ENCODE measurements around the gene DNAH5. TPM values are rescaled to one million over a fixed set of nuclear protein-coding genes. Genes with fewer than 3 reads are reported as not detected.
"Not testable (repeated sequence)": the region's sequence is repeated elsewhere in the genome, so short reads cannot be mapped to it uniquely, and the experiment has no call there.

DNAH5 gene
- total RNA-seq, 5 donors from 2014 or later (not counting 1 experiment from before 2014, with no cell fraction given): 0.03 TPM; not detected in 4

DNA sequence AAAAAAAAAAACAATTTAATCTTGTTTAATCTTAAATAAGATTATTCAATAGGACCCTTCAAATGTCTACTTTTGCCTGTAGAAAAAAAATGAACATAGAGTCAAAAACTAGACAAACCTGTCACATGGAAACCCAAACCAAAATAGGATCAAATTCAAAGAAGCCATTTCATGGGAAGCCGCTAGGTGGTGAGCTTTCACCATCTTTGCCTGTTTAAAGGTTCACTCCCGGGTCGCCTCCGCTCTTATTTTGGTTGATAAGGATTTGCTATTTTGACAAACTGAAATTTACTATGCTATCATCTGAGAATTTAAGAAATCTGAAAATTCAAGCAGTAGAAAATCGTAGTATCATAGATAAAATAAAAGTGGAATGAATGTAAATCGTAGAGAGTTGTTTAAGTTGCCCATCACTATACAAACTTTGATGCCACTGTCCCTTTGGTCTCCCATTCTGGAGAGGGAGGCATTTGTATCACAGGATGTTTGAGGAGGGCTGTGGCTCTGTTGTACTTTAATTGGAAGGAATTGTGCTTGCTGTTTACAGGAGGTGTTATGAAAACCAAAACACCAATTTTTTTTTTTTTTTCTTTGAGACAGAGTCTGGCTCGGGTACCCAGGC lies 43.5 kb upstream of the DNAH5 start:
- no peak overlapping the region for H3K27ac ChIP-seq (ENCODE audit: low read length)
- ATAC-seq (replicated peaks in 1 of 4) (no peak), DNase-seq (peak in 1 of 35 experiments; percentile 22)
- no peaks in the 10 kb centered on the region for H3K36me3 ChIP-seq (ENCODE audit: control insufficient read depth in 2 of 2, extremely low read depth in 1 of 2, insufficient read depth in 1 of 2, low read length in 1 of 2)
- WGBS (ENCODE audit: insufficient coverage): no CpG with 5 or more reads among the region's 7 CpGs
- no peaks in the 10 kb centered on the region for H3K9me3 ChIP-seq
- ChIA-PET CTCF (no interaction called here), POLR2A (interaction anchor here in 1 of 2 donors (1.0 kb wide), 1 partner anchor 13 kb away, joined by 3 read pairs; no protein-coding TSS in a partner anchor)
- no peak overlapping the region for H3K27ac Mint-ChIP-seq
- no peak overlapping the region for H3K4me3 ChIP-seq (ENCODE audit: control insufficient read depth in 1 of 2, extremely low read depth in 1 of 2, low read length in 1 of 2)
- H3K36me3 Mint-ChIP-seq: no peaks in the 10 kb centered on the region
- peaks cover 0 to 4% of the 10 kb centered on the region in 2 donors for H3K27me3 Mint-ChIP-seq
- peaks cover 0 to 6% of the 10 kb centered on the region in 2 experiments for H3K27me3 ChIP-seq (replicated peaks in 1 of 2; ENCODE audit: control insufficient read depth in 2 of 2, extremely low read depth in 1 of 2, insufficient read depth in 2 of 2, low read length in 1 of 2)
- no peaks in the 10 kb centered on the region for H3K4me1 Mint-ChIP-seq
- H3K9me3 Mint-ChIP-seq: no peaks in the 10 kb centered on the region
- H3K4me3 Mint-ChIP-seq: no peak overlapping the region
- H3K4me1 ChIP-seq (ENCODE audit: control insufficient read depth in 1 of 2, extremely low read depth in 1 of 2, insufficient read depth in 2 of 2, low read length in 2 of 2): no peaks in the 10 kb centered on the region

DNA sequence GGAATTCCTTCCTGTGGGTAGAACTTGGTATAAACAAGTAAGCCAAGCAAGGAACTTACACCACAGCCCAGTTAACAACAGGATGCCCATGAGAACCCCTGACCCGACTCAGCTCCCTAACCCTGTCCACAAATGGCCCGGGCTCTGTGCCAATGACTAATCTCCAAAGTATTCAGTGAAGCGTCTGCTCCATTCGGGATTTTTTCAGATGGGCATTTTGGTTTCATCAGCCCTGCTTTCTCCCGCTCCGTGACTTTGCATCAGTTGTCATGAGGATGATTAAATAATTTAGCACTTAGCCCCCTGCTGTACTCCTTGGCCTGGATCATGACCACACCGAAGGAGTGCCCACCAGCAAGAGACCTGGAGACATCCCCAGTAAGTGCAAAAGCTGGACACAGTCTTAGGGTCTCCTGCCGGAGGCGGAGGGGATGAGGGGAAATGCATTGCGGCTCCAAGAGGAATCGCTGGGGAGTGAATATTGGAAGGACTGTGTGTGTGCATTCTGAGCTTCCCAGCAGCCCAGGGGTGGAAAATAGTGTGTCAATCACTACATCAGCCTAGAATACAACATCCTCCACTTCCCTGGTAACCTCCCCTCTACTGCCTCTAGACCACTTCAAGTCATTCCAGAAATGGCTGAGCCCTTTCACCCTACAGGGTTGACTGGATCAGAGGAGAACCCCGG lies 41.4 kb upstream of the DNAH5 start:
- no peak overlapping the region for H3K4me3 Mint-ChIP-seq
- H3K27me3 ChIP-seq (replicated peaks in 1 of 2; ENCODE audit: control insufficient read depth in 2 of 2, extremely low read depth in 1 of 2, insufficient read depth in 2 of 2, low read length in 1 of 2): peaks cover 0 to 6% of the 10 kb centered on the region in 2 experiments
- no peak for DNase-seq
- H3K9me3 ChIP-seq: no peaks in the 10 kb centered on the region
- no peak for ATAC-seq (replicated peaks in 1 of 4)
- no peak overlapping the region for H3K27ac ChIP-seq (ENCODE audit: low read length)
- no peak overlapping the region for H3K4me3 ChIP-seq (ENCODE audit: control insufficient read depth in 1 of 2, extremely low read depth in 1 of 2, low read length in 1 of 2)
- H3K4me1 ChIP-seq (ENCODE audit: control insufficient read depth in 1 of 2, extremely low read depth in 1 of 2, insufficient read depth in 2 of 2, low read length in 2 of 2): no peaks in the 10 kb centered on the region
- H3K4me1 Mint-ChIP-seq: no peaks in the 10 kb centered on the region
- ChIA-PET CTCF (no interaction called here), POLR2A (no interaction called here)
- no peak overlapping the region for H3K27ac Mint-ChIP-seq
- 74% methylated on average over 7 of the region's 12 CpGs for WGBS (ENCODE audit: insufficient coverage)
- H3K36me3 ChIP-seq (ENCODE audit: control insufficient read depth in 2 of 2, extremely low read depth in 1 of 2, insufficient read depth in 1 of 2, low read length in 1 of 2): no peaks in the 10 kb centered on the region
- H3K27me3 Mint-ChIP-seq: peaks cover 3 to 4% of the 10 kb centered on the region in 2 donors
- no peaks in the 10 kb centered on the region for H3K36me3 Mint-ChIP-seq
- no peaks in the 10 kb centered on the region for H3K9me3 Mint-ChIP-seq

DNA sequence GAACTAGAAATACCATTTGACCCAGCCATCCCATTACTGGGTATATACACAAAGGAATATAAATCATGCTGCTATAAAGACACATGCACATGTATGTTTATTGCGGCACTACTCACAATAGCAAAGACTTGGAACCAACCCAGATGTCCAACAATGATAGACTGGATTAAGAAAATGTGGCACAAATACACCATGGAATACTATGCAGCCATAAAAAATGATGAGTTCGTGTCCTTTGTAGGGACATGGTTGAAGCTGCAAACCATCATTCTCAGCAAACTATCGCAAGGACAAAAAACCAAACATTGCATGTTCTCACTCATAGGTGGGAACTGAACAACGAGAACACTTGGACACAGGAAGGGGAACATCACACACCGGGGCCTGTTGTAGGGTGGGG lies 40.4 kb upstream of the DNAH5 start:
- H3K27me3 ChIP-seq (replicated peaks in 1 of 2; ENCODE audit: control insufficient read depth in 2 of 2, extremely low read depth in 1 of 2, insufficient read depth in 2 of 2, low read length in 1 of 2); H3K4me1 ChIP-seq (ENCODE audit: control insufficient read depth in 1 of 2, extremely low read depth in 1 of 2, insufficient read depth in 2 of 2, low read length in 2 of 2); CTCF ChIA-PET; DNase-seq; ATAC-seq (replicated peaks in 1 of 4); H3K9me3 Mint-ChIP-seq; H3K4me3 ChIP-seq (ENCODE audit: control insufficient read depth in 1 of 2, extremely low read depth in 1 of 2, low read length in 1 of 2); H3K27me3 Mint-ChIP-seq; H3K4me1 Mint-ChIP-seq; H3K9me3 ChIP-seq; H3K36me3 Mint-ChIP-seq; H3K4me3 Mint-ChIP-seq; H3K36me3 ChIP-seq (ENCODE audit: control insufficient read depth in 2 of 2, extremely low read depth in 1 of 2, insufficient read depth in 1 of 2, low read length in 1 of 2); POLR2A ChIA-PET; H3K27ac Mint-ChIP-seq; H3K27ac ChIP-seq (ENCODE audit: low read length): not testable (repeated sequence)
- WGBS (ENCODE audit: insufficient coverage): no CpG with 5 or more reads among the region's 5 CpGs

DNA sequence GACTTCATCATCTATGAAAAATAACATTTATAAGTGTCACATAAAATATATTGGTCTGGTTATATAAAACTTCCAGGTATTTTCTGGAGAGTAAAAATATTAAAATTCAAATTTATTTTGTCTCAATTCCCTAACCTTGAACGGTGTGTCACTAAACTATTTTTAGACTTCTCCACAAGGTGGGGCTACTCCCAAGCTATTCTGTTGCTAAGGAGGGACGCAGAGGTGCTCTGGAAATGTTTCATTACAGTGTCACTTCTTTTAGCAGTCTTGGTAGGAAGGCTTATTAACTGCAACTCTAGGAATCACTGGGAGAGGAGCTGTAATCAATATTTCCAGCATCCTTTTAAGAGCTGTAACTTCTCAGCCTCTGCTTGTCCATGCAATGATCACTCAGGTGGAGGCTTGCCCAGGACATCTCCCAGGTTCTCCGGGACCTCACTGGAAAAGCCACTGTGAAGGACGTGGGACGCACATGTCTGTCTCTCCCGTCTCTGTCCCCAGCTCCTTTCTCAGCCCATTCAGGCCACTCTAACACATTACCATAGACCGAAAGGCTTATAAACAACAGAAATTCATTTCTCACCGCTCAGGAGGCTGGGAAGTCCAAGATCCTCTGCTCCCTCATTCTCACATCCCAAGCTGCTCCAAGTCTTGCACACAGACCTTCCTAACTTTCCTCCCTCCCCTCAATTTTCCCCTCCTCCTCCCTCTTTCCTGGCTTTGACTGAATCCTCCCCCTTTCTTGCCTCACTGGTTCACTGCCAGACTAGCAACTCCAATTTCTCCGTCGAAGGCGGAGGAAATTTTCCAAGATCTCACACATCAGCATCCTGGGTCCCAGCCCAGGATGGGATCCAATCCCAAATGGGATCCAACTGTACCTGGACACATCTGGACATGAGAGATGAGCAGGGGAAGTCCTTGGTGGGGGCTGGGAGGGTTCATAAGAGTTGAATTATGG lies 32.7 kb upstream of the DNAH5 start:
- Mint-ChIP-seq H3K9me3 (peaks cover 0 to 8% (median 2%) of the 10 kb centered on the region in 3 donors), H3K4me3 (no peak overlapping the region), H3K27me3 (peaks cover 3% of the 10 kb centered on the region in 2 donors), H3K4me1 (no peaks in the 10 kb centered on the region), H3K36me3 (no peaks in the 10 kb centered on the region), H3K27ac (no peak overlapping the region)
- H3K27ac ChIP-seq (ENCODE audit: low read length): no peak overlapping the region
- no peaks in the 10 kb centered on the region for H3K36me3 ChIP-seq (ENCODE audit: control insufficient read depth in 2 of 2, extremely low read depth in 1 of 2, insufficient read depth in 1 of 2, low read length in 1 of 2)
- WGBS (ENCODE audit: insufficient coverage): 86% methylated on average over 6 of the region's 11 CpGs
- no peaks in the 10 kb centered on the region for H3K9me3 ChIP-seq
- peaks cover 0 to 5% of the 10 kb centered on the region in 2 experiments for H3K27me3 ChIP-seq (replicated peaks in 1 of 2; ENCODE audit: control insufficient read depth in 2 of 2, extremely low read depth in 1 of 2, insufficient read depth in 2 of 2, low read length in 1 of 2)
- H3K4me3 ChIP-seq (ENCODE audit: control insufficient read depth in 1 of 2, extremely low read depth in 1 of 2, low read length in 1 of 2): no peak overlapping the region
- CTCF ChIA-PET: no interaction called here
- POLR2A ChIA-PET: no interaction called here
- ATAC-seq (replicated peaks in 1 of 4): no peak
- no peaks in the 10 kb centered on the region for H3K4me1 ChIP-seq (ENCODE audit: control insufficient read depth in 1 of 2, extremely low read depth in 1 of 2, insufficient read depth in 2 of 2, low read length in 2 of 2)
- no peak for DNase-seq

DNA sequence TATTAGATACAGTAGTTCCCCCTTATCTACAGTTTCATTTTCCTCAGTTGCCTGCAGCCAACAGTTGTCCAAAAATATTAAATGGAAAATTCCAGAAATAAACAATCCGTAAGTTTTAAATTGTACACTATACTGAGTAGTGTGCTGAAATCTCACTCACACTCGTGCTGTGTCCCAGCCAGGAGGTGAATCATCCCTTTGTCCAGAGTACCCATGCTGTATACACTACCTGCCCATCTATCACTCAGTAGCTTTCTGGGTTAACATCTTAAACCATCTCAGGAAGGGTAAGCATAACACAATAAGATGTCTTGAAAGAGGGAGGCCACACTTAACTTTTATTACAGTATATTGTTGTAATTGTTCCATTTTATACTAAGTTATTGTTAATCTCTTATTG lies 31.7 kb upstream of the DNAH5 start:
- POLR2A ChIA-PET: no interaction called here
- peaks cover 0 to 8% (median 2%) of the 10 kb centered on the region in 3 donors for H3K9me3 Mint-ChIP-seq
- CTCF ChIA-PET: no interaction called here

DNA sequence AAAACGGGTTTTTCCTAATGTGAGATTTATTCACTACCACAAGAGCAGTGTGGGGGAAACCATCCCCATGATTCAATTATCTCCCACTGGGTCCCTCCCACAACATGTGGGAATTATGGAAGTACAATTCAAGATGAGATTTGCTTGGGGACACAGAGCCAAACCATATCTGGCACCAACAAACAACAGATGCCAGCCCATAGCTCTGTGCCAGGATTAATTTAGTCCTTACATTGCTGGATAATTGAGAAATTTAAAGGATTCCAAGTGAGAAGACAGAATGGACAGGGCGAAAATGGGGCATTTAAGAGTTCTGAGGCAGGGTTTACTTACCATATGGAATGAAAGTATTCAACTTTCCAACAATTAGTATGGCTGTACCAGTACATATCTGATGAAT lies 30.8 kb upstream of the DNAH5 start:
- ChIA-PET CTCF (no interaction called here), POLR2A (no interaction called here)
- no peak for ATAC-seq (replicated peaks in 1 of 4)

More for the DNA sequence above, 31.7 kb upstream of the DNAH5 start:
- Histone ChIP-seq H3K4me1 (ENCODE audit: control insufficient read depth in 1 of 2, extremely low read depth in 1 of 2, insufficient read depth in 2 of 2, low read length in 2 of 2) (no peaks in the 10 kb centered on the region), H3K27ac (ENCODE audit: low read length) (no peak overlapping the region), H3K4me3 (ENCODE audit: control insufficient read depth in 1 of 2, extremely low read depth in 1 of 2, low read length in 1 of 2) (no peak overlapping the region), H3K9me3 (no peaks in the 10 kb centered on the region), H3K36me3 (ENCODE audit: control insufficient read depth in 2 of 2, extremely low read depth in 1 of 2, insufficient read depth in 1 of 2, low read length in 1 of 2) (no peaks in the 10 kb centered on the region), H3K27me3 (replicated peaks in 1 of 2; ENCODE audit: control insufficient read depth in 2 of 2, extremely low read depth in 1 of 2, insufficient read depth in 2 of 2, low read length in 1 of 2) (peaks cover 0 to 9% of the 10 kb centered on the region in 2 experiments)
- Mint-ChIP-seq H3K27ac (no peak overlapping the region), H3K4me3 (no peak overlapping the region), H3K27me3 (peaks cover 3% of the 10 kb centered on the region in 2 donors), H3K4me1 (no peaks in the 10 kb centered on the region), H3K36me3 (no peaks in the 10 kb centered on the region)
- ATAC-seq (replicated peaks in 1 of 4): no peak
- DNase-seq: no peak
- no CpG with 5 or more reads among the region's 2 CpGs for WGBS (ENCODE audit: insufficient coverage)

More for the DNA sequence above, 30.8 kb upstream of the DNAH5 start:
- H3K9me3 ChIP-seq: no peaks in the 10 kb centered on the region
- no CpG with 5 or more reads among the region's 2 CpGs for WGBS (ENCODE audit: insufficient coverage)
- H3K27ac ChIP-seq (ENCODE audit: low read length): no peak overlapping the region
- H3K4me1 Mint-ChIP-seq: no peaks in the 10 kb centered on the region
- no peak overlapping the region for H3K27ac Mint-ChIP-seq
- no peak overlapping the region for H3K4me3 ChIP-seq (ENCODE audit: control insufficient read depth in 1 of 2, extremely low read depth in 1 of 2, low read length in 1 of 2)
- H3K9me3 Mint-ChIP-seq: peaks cover 0 to 2% (median 2%) of the 10 kb centered on the region in 3 donors
- H3K4me3 Mint-ChIP-seq: no peak overlapping the region
- H3K36me3 ChIP-seq (ENCODE audit: control insufficient read depth in 2 of 2, extremely low read depth in 1 of 2, insufficient read depth in 1 of 2, low read length in 1 of 2): no peaks in the 10 kb centered on the region
- DNase-seq: no peak
- peaks cover 0 to 9% of the 10 kb centered on the region in 2 experiments for H3K27me3 ChIP-seq (replicated peaks in 1 of 2; ENCODE audit: control insufficient read depth in 2 of 2, extremely low read depth in 1 of 2, insufficient read depth in 2 of 2, low read length in 1 of 2)
- no peaks in the 10 kb centered on the region for H3K36me3 Mint-ChIP-seq
- H3K4me1 ChIP-seq (ENCODE audit: control insufficient read depth in 1 of 2, extremely low read depth in 1 of 2, insufficient read depth in 2 of 2, low read length in 2 of 2): no peaks in the 10 kb centered on the region
- H3K27me3 Mint-ChIP-seq: peaks cover 0 to 3% of the 10 kb centered on the region in 2 donors
